ENCODE data around the gene UNC79. TPM values are rescaled to one million over a fixed set of nuclear protein-coding genes. Genes with fewer than 3 reads are reported as not detected.
"Not testable (repeated sequence)": the region's sequence is repeated elsewhere in the genome, so short reads cannot be mapped to it uniquely, and the experiment has no call there.

The UNC79 gene
- total and polyA plus RNA-seq, 3 experiments from 2014 or later = 0.07 TPM; not detected in 2

DNA sequence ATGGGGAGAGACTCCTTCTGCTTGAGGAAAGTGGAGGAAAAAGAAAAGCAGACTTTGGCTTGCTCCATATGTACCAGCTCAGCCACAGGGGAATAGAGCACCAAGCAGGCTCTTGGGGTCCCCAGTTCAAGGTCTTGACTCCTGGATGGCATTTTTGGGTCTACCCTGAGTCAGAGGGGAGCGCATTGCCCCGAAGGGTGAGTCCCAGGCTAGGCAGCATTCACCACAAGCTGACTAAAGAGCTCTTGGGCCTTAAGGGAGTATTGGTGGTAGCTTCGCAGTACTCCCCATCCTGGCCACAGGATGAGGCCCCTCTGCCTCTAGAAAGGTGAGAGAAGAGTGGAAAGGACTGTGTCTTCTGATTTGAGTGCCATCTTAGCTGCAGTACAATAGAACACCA, 19.8 kb upstream of the UNC79 start:
- Mint-ChIP-seq H3K4me3 (no peak overlapping the region), H3K9me3 (peaks cover 2 to 11% (median 9%) of the 10 kb centered on the region in 5 donors), H3K4me1 (no peaks in the 10 kb centered on the region), H3K27me3 (peaks cover 3 to 10% of the 10 kb centered on the region in 2 donors), H3K36me3 (no peaks in the 10 kb centered on the region), H3K27ac (no peak overlapping the region)
- no peaks in the 10 kb centered on the region for H3K36me3 ChIP-seq (ENCODE audit: insufficient read depth, low read length)
- H3K4me3 ChIP-seq (ENCODE audit: low read length) = no peak overlapping the region
- DNase-seq = no peak
- ChIA-PET POLR2A (no interaction called here), CTCF (no interaction called here)
- no peaks in the 10 kb centered on the region for H3K4me1 ChIP-seq (ENCODE audit: insufficient read depth, low read length)
- no peaks in the 10 kb centered on the region for H3K9me3 ChIP-seq (ENCODE audit: low read length)
- no peaks in the 10 kb centered on the region for H3K27me3 ChIP-seq (ENCODE audit: insufficient read depth, low read length, poor library complexity, severe bottlenecking)
- no peak overlapping the region for H3K27ac ChIP-seq (ENCODE audit: low read depth, low read length)

DNA sequence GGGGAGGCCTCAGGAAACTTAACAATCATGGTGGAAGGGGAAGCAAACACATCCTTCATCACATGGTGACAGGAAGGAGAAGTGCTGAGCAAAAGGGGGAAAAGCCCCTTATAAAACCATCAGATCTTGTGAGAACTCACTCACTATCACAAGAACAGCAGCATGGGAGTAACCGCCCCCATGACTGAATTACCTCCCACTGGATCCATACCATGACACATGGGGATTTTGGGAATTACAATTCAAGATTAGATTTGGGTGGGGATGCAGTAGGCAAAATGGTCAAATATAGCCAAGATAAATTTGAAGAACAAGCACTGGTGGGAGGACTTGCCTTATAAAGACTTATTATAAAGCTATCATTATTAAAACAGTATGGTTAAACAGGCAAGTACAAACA, 5.6 kb upstream of the UNC79 start:
- H3K27ac Mint-ChIP-seq; H3K4me3 Mint-ChIP-seq; POLR2A ChIA-PET; H3K4me1 ChIP-seq (ENCODE audit: insufficient read depth, low read length); H3K27me3 ChIP-seq (ENCODE audit: insufficient read depth, low read length, poor library complexity, severe bottlenecking); H3K4me1 Mint-ChIP-seq; DNase-seq; H3K9me3 ChIP-seq (ENCODE audit: low read length); CTCF ChIA-PET; H3K4me3 ChIP-seq (ENCODE audit: low read length); H3K36me3 ChIP-seq (ENCODE audit: insufficient read depth, low read length); H3K36me3 Mint-ChIP-seq; H3K27ac ChIP-seq (ENCODE audit: low read depth, low read length): not testable (repeated sequence)
- H3K27me3 Mint-ChIP-seq = peaks cover 20 to 32% of the 10 kb centered on the region in 2 donors
- peaks cover 17 to 48% (median 33%) of the 10 kb centered on the region in 5 donors for H3K9me3 Mint-ChIP-seq

DNA sequence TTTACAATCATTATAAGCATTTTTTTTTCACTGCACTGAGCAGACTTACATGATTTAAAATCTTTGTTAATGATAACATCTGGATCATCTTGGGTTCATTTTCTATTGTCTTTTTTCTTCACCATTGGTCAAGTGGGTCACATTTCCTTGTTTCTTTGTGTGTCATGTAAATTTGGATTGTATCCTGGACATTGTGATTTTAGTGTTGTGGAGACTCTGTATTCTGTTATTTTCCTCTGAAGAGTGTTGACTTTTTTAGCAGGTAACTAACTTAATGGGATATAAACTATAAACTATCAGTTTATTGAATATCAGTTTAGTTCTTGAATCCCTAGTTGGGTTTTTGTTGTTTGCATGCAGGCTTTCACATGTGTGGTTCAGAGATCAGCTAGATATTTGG, 4.0 kb upstream of the UNC79 start:
- no peak overlapping the region for H3K27ac ChIP-seq (ENCODE audit: low read depth, low read length)
- Mint-ChIP-seq H3K27ac (no peak overlapping the region), H3K4me1 (no peaks in the 10 kb centered on the region), H3K27me3 (peaks cover 26 to 28% of the 10 kb centered on the region in 2 donors), H3K36me3 (no peaks in the 10 kb centered on the region), H3K4me3 (no peak overlapping the region), H3K9me3 (peaks cover 15 to 42% (median 31%) of the 10 kb centered on the region in 5 donors)
- DNase-seq = no peak
- no peak overlapping the region for H3K4me3 ChIP-seq (ENCODE audit: low read length)
- H3K27me3 ChIP-seq (ENCODE audit: insufficient read depth, low read length, poor library complexity, severe bottlenecking) = no peaks in the 10 kb centered on the region
- no peaks in the 10 kb centered on the region for H3K4me1 ChIP-seq (ENCODE audit: insufficient read depth, low read length)
- ChIA-PET POLR2A (no interaction called here), CTCF (no interaction called here)
- no peaks in the 10 kb centered on the region for H3K36me3 ChIP-seq (ENCODE audit: insufficient read depth, low read length)
- no peaks in the 10 kb centered on the region for H3K9me3 ChIP-seq (ENCODE audit: low read length)

DNA sequence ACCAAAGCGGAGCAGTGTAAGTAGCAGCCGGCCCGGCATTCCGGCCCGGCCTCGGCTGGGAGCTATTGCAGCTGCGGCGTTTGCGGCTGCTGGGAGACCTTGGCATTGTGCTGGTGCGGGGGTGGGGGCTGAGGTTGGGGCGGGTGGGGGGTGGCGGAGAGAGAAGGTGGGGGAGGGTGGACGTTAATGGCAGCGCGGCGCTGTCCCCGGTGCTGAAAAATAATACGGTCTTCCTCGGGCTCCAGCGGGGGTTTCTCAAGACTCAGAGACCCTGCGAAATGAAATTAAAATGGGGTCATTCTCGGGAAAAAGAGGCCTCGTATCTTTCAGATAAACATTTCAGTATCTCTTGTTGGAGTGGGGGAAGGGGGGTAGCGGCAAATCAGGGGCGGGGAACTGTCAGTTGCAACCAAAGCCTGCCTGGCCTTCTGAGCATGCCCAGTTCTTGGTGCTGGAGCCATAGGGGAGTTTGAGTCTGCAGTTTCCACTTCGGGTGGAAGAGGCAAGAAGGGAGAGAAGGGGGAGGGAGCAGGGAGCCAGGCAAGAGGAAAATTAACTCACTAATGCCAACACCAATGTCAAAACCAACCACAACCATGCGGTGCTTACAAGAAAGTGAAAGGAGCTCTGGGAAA, 414 bp downstream of the UNC79 start:
- Histone ChIP-seq H3K27ac (ENCODE audit: low read depth, low read length) (no peak overlapping the region), H3K4me3 (ENCODE audit: low read length) (no peak overlapping the region), H3K9me3 (ENCODE audit: low read length) (no peaks in the 10 kb centered on the region), H3K36me3 (ENCODE audit: insufficient read depth, low read length) (no peaks in the 10 kb centered on the region), H3K27me3 (ENCODE audit: insufficient read depth, low read length, poor library complexity, severe bottlenecking) (no peaks in the 10 kb centered on the region), H3K4me1 (ENCODE audit: insufficient read depth, low read length) (no peaks in the 10 kb centered on the region)
- no peak overlapping the region for H3K4me3 Mint-ChIP-seq
- POLR2A ChIA-PET = no interaction called here
- H3K9me3 Mint-ChIP-seq = peaks cover 3 to 25% (median 18%) of the 10 kb centered on the region in 5 donors
- peaks cover 38 to 49% of the 10 kb centered on the region in 2 donors for H3K27me3 Mint-ChIP-seq
- no peak for DNase-seq
- CTCF ChIA-PET = no interaction called here
- H3K27ac Mint-ChIP-seq = no peak overlapping the region
- H3K4me1 Mint-ChIP-seq = no peaks in the 10 kb centered on the region
- no peaks in the 10 kb centered on the region for H3K36me3 Mint-ChIP-seq

DNA sequence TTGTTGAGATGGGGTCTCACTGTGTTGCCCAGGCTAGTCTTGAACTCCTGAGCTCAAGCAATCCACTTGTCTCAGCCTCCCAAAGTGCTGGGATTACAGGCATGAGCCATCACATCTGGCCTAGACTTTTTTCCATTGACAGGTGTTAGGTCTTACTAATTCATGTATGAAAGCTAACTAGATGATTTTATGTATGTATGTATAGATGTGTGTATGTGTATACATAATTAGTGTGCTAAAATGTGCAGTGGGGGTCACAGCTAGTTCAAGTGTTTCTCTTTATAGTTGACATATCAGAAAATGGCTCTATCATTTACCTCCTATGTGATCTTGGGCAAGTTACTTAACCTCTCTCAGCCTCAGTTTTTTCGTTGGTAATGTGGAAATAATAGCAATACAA, 23.5 kb downstream of the UNC79 start:
- Histone ChIP-seq H3K4me3 (ENCODE audit: low read length) (no peak overlapping the region), H3K4me1 (ENCODE audit: insufficient read depth, low read length) (no peaks in the 10 kb centered on the region), H3K27ac (ENCODE audit: low read depth, low read length) (no peak overlapping the region), H3K27me3 (ENCODE audit: insufficient read depth, low read length, poor library complexity, severe bottlenecking) (no peaks in the 10 kb centered on the region), H3K9me3 (ENCODE audit: low read length) (no peaks in the 10 kb centered on the region), H3K36me3 (ENCODE audit: insufficient read depth, low read length) (no peaks in the 10 kb centered on the region)
- DNase-seq = no peak
- Mint-ChIP-seq H3K4me3 (no peak overlapping the region), H3K27me3 (peaks cover 21 to 52% of the 10 kb centered on the region in 2 donors), H3K27ac (no peak overlapping the region), H3K36me3 (peaks cover 0 to 3% (median 0%) of the 10 kb centered on the region in 3 donors), H3K9me3 (no peaks in the 10 kb centered on the region), H3K4me1 (no peaks in the 10 kb centered on the region)
- ChIA-PET POLR2A (no interaction called here), CTCF (no interaction called here)

DNA sequence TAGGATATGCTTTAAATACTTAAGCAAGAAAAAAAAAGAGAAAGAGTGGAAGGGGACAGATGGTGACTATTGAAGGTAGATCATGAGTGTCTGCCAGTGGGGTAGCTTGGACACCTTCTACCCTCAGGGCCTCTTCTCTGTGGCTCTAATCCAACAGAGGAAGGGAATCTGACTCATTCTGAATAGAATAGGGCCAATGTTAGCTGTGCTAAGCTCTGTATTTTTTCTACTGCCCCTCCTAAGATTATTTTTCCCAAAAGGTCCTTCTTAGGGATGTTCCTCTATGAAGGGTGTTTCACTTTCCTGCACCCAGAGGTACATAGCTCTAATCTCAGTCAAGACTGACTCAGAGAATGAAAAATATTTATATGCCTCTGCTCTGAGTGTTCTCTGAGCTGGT, 25.6 kb downstream of the UNC79 start:
- POLR2A ChIA-PET = no interaction called here
- H3K9me3 Mint-ChIP-seq = no peaks in the 10 kb centered on the region
- no peaks in the 10 kb centered on the region for H3K27me3 ChIP-seq (ENCODE audit: insufficient read depth, low read length, poor library complexity, severe bottlenecking)
- no peak overlapping the region for H3K27ac Mint-ChIP-seq
- peaks cover 0 to 3% (median 0%) of the 10 kb centered on the region in 3 donors for H3K36me3 Mint-ChIP-seq
- peaks cover 16 to 35% of the 10 kb centered on the region in 2 donors for H3K27me3 Mint-ChIP-seq
- no peaks in the 10 kb centered on the region for H3K4me1 Mint-ChIP-seq
- H3K36me3 ChIP-seq (ENCODE audit: insufficient read depth, low read length) = no peaks in the 10 kb centered on the region
- H3K4me1 ChIP-seq (ENCODE audit: insufficient read depth, low read length) = no peaks in the 10 kb centered on the region
- no peak overlapping the region for H3K27ac ChIP-seq (ENCODE audit: low read depth, low read length)
- no peak overlapping the region for H3K4me3 ChIP-seq (ENCODE audit: low read length)
- DNase-seq = no peak
- H3K4me3 Mint-ChIP-seq = no peak overlapping the region
- CTCF ChIA-PET = no interaction called here
- no peaks in the 10 kb centered on the region for H3K9me3 ChIP-seq (ENCODE audit: low read length)

DNA sequence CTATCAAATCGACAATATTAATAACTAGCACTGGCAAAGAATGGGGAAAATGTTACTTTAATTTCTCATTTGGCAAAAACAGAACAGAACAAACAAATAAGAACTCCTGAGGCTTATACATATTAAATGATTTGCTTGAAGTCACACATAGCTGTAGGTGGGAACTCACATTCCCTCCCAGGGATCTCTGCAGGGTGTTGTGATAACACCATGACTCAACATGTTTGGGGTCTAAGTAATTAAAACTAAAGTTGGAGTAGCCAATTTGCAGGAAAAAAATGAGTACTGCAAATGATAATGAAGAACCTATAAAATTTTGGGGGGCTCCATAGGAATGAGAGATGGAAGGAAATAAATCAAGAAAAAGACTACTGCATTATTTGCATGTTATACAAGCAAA, 27.5 kb downstream of the UNC79 start:
- ChIA-PET POLR2A (no interaction called here), CTCF (no interaction called here)
- Mint-ChIP-seq H3K36me3 (peaks cover 0 to 3% (median 0%) of the 10 kb centered on the region in 3 donors), H3K27me3 (peaks cover 19 to 27% of the 10 kb centered on the region in 2 donors), H3K4me3 (no peak overlapping the region), H3K4me1 (no peaks in the 10 kb centered on the region), H3K9me3 (no peaks in the 10 kb centered on the region), H3K27ac (no peak overlapping the region)
- H3K36me3 ChIP-seq (ENCODE audit: insufficient read depth, low read length) = no peaks in the 10 kb centered on the region
- H3K4me1 ChIP-seq (ENCODE audit: insufficient read depth, low read length) = no peaks in the 10 kb centered on the region
- no peak overlapping the region for H3K27ac ChIP-seq (ENCODE audit: low read depth, low read length)
- H3K4me3 ChIP-seq (ENCODE audit: low read length) = no peak overlapping the region
- no peaks in the 10 kb centered on the region for H3K9me3 ChIP-seq (ENCODE audit: low read length)
- no peak for DNase-seq
- H3K27me3 ChIP-seq (ENCODE audit: insufficient read depth, low read length, poor library complexity, severe bottlenecking) = no peaks in the 10 kb centered on the region

DNA sequence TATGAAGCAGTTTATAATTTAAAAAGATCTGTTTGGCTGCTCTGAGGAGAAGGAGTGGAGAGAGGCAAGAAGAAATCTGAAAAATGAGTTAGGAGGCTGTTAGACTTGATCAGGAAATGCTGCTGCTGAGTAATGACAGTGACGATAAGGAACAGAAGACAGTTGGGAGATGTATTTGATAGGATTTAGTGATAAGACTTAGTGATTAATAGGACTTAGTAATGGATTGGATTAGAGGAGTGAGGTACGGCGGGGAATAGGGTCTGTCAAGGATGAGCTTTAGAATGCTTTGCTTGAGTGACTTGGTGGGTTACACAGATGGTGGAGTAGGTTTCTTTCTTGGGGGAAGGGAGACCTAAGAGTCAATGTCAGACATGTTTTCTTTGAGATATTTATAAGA, 31.7 kb downstream of the UNC79 start:
- ChIA-PET CTCF (no interaction called here), POLR2A (no interaction called here)
- H3K4me3 ChIP-seq (ENCODE audit: low read length) = no peak overlapping the region
- H3K4me1 ChIP-seq (ENCODE audit: insufficient read depth, low read length) = no peaks in the 10 kb centered on the region
- H3K27ac Mint-ChIP-seq = no peak overlapping the region
- H3K4me1 Mint-ChIP-seq = no peaks in the 10 kb centered on the region
- no peak for DNase-seq
- H3K27ac ChIP-seq (ENCODE audit: low read depth, low read length) = no peak overlapping the region
- no peaks in the 10 kb centered on the region for H3K27me3 ChIP-seq (ENCODE audit: insufficient read depth, low read length, poor library complexity, severe bottlenecking)
- no peaks in the 10 kb centered on the region for H3K9me3 Mint-ChIP-seq
- peaks cover 0 to 1% (median 0%) of the 10 kb centered on the region in 3 donors for H3K36me3 Mint-ChIP-seq
- H3K27me3 Mint-ChIP-seq = peaks cover 10 to 11% of the 10 kb centered on the region in 2 donors
- H3K4me3 Mint-ChIP-seq = no peak overlapping the region
- no peaks in the 10 kb centered on the region for H3K9me3 ChIP-seq (ENCODE audit: low read length)
- H3K36me3 ChIP-seq (ENCODE audit: insufficient read depth, low read length) = no peaks in the 10 kb centered on the region

DNA sequence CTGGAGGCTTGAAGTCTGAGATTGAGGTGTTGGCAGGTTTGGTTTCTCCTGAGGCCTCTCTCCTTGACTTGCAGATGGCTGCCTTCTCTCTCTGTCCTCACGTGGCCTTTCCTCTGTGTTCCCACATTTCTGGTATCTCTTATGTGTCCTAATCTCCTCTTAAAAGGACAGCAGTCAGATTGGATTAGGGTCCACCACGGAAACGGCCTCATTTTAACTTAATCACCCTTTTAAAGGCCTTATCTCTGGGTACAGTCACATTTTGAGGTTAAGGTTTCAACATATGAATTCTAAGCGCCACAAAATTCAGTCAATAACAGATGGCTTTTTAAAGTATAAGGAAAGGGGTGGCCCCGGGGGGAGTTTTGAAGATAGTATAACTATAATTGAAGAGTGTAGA, 33.5 kb downstream of the UNC79 start:
- DNase-seq = no peak
- Histone ChIP-seq H3K27ac (ENCODE audit: low read depth, low read length) (no peak overlapping the region), H3K4me1 (ENCODE audit: insufficient read depth, low read length) (no peaks in the 10 kb centered on the region), H3K9me3 (ENCODE audit: low read length) (no peaks in the 10 kb centered on the region), H3K4me3 (ENCODE audit: low read length) (no peak overlapping the region), H3K36me3 (ENCODE audit: insufficient read depth, low read length) (no peaks in the 10 kb centered on the region), H3K27me3 (ENCODE audit: insufficient read depth, low read length, poor library complexity, severe bottlenecking) (no peaks in the 10 kb centered on the region)
- ChIA-PET CTCF (no interaction called here), POLR2A (no interaction called here)
- Mint-ChIP-seq H3K27ac (no peak overlapping the region), H3K36me3 (no peaks in the 10 kb centered on the region), H3K4me1 (no peaks in the 10 kb centered on the region), H3K4me3 (no peak overlapping the region), H3K27me3 (peaks cover 4 to 8% of the 10 kb centered on the region in 2 donors), H3K9me3 (no peaks in the 10 kb centered on the region)

Measured in CD8-positive, alpha-beta memory T cell (primary cell).